ENCODE results near the gene SUMF1.

GRCh38 chr3:4326868-4327267, 140.2 kb downstream of the SUMF1 start:
- TF ChIP-seq CTCF (IDR thresholded peaks at IDR 0.05) (no peak), EZH2 (IDR thresholded peaks at IDR 0.05; ENCODE audit: borderline replicate concordance, insufficient read depth, low read depth, low read length, poor library complexity, severe bottlenecking) (no peak)
